H1 (cell line): ENCODE measurements around the gene CDKN2C. TPM values are rescaled to one million over a fixed set of nuclear protein-coding genes. Genes with fewer than 3 reads are reported as not detected.

Experiments used
- CTCF ChIA-PET: fragments of 300-600 bp; sonication (Branson Sonifier 250); formaldehyde crosslinking; loops from one replicate; lab custom pipeline; 2021; ENCODE audit not compliant: partially characterized antibody; lab: Charles Lee
- POLR2A ChIA-PET: fragments of 300-600 bp; sonication (Branson Sonifier 250); formaldehyde crosslinking; loops from one replicate; lab custom pipeline; 2021; ENCODE audit warnings: inconsistent platforms; ENCODE audit not compliant: partially characterized antibody; lab: Charles Lee
- DNase-seq, 2 experiments: peaks; one replicate each; pipeline versions ENCODE4 v3.0.0 to v3.0.0-alpha.2; 2010 to 2022; ENCODE audit warnings: low spot score in 2 of 2, low read depth in 1 of 2, mixed read lengths in 1 of 2
- FAIRE-seq: peaks from 2 replicates; lab custom pipeline; 2011; peaks lifted over from hg19 to GRCh38; lab: Jason Lieb, UNC
- H2AFZ ChIP-seq: 2 replicates; pipeline ENCODE4 v1.8.1; 2012; ENCODE audit warnings: low read length, inconsistent platforms
- H2AK5ac ChIP-seq: 2 replicates; pipeline ENCODE4 v1.6.1; 2013; ENCODE audit warnings: low read depth, low read length
- H2BK120ac ChIP-seq: replicated peaks from 2 replicates; pipeline ENCODE3; 2013; ENCODE audit warnings: low read depth, low read length, inconsistent platforms
- H2BK12ac ChIP-seq: 2 replicates; pipeline ENCODE4 v1.6.1; 2013; ENCODE audit warnings: low read depth, low read length
- H2BK15ac ChIP-seq: 2 replicates; pipeline ENCODE4 v1.6.1; 2013; ENCODE audit warnings: low read length
- H2BK20ac ChIP-seq: 2 replicates; pipeline ENCODE4 v1.6.1; 2013; ENCODE audit warnings: low read length
- H2BK5ac ChIP-seq: 2 replicates; pipeline ENCODE4 v1.6.1; 2013; ENCODE audit warnings: low read depth, low read length
- H3K14ac ChIP-seq: 2 replicates; pipeline ENCODE4 v1.6.1; 2013; ENCODE audit warnings: inconsistent platforms; ENCODE audit not compliant: insufficient read length
- H3K18ac ChIP-seq: 2 replicates; pipeline ENCODE4 v1.6.1; 2013; ENCODE audit warnings: low read length; ENCODE audit errors: extremely low read depth
- H3K23ac ChIP-seq: 2 replicates; pipeline ENCODE4 v1.6.1; 2013; ENCODE audit warnings: inconsistent platforms; ENCODE audit not compliant: insufficient read length
- H3K23me2 ChIP-seq: 2 replicates; pipeline ENCODE4 v1.6.1; 2013; ENCODE audit warnings: low read depth, low read length
- H3K27ac ChIP-seq: 2 replicates; pipeline ENCODE4 v1.6.1; 2011; ENCODE audit warnings: low read depth, low read length, inconsistent platforms
- H3K27me3 ChIP-seq, 4 experiments: replicated peaks in 1 of 4; 1 replicate in 1 of 4; 2 replicates in 3 of 4; pipeline versions ENCODE4 v1.6.1 to v1.8.1; 2011 to 2013; ENCODE audit warnings: low read length in 3 of 4, mild to moderate bottlenecking in 3 of 4, inconsistent platforms in 2 of 4, mixed read lengths in 2 of 4, moderate library complexity in 1 of 4; ENCODE audit not compliant: control insufficient read depth in 3 of 4, insufficient read depth in 3 of 4; ENCODE audit errors: extremely low read depth in 1 of 4
- H3K36me3 ChIP-seq, 4 experiments: 2 replicates each; pipeline versions ENCODE4 v1.6.1 to v1.8.1; 2011 to 2013; ENCODE audit warnings: mild to moderate bottlenecking in 4 of 4, low read length in 3 of 4, moderate library complexity in 2 of 4, control low read depth in 1 of 4, inconsistent platforms in 1 of 4; ENCODE audit not compliant: insufficient read depth in 4 of 4, control insufficient read depth in 2 of 4
- H3K4ac ChIP-seq: replicated peaks from 2 replicates; pipeline ENCODE3; 2013; ENCODE audit warnings: low read length, low read depth, mixed read lengths, inconsistent platforms; ENCODE audit not compliant: insufficient read length
- H3K4me1 ChIP-seq, 4 experiments: replicated peaks in 1 of 4; 1 replicate in 1 of 4; 2 replicates in 3 of 4; pipeline versions ENCODE4 v1.6.1 to v1.8.1; 2011 to 2013; ENCODE audit warnings: low read length in 3 of 4, inconsistent platforms in 2 of 4, mixed read lengths in 1 of 4; ENCODE audit not compliant: insufficient read depth in 4 of 4, control insufficient read depth in 3 of 4
- H3K4me2 ChIP-seq, 2 experiments: 2 replicates each; pipeline versions ENCODE4 v1.6.1 to v1.8.1; 2011 to 2013; ENCODE audit warnings: low read depth in 2 of 2, low read length in 2 of 2, control low read depth in 1 of 2, inconsistent platforms in 1 of 2, mild to moderate bottlenecking in 1 of 2; ENCODE audit not compliant: insufficient read depth in 1 of 2
- H3K4me3 ChIP-seq, 4 experiments: fragments of 200-600, 300-600 bp in 1 of 4; sonication (generic), shearing (Covaris generic), sonication (Bioruptor Twin) in 1 of 4; 2 replicates each; pipeline versions ENCODE4 v1.5.1 to v1.8.1; 2011 to 2016; ENCODE audit warnings: low read length in 4 of 4, low read depth in 3 of 4, control low read depth in 2 of 4, inconsistent platforms in 2 of 4, mild to moderate bottlenecking in 2 of 4, mixed read lengths in 1 of 4, moderate library complexity in 1 of 4; ENCODE audit not compliant: insufficient read depth in 2 of 4; ENCODE audit errors: extremely low read depth in 1 of 4
- H3K56ac ChIP-seq: replicated peaks from 2 replicates; pipeline ENCODE3; 2013; ENCODE audit warnings: low read depth, mild to moderate bottlenecking, mixed read lengths, low read length, inconsistent platforms; ENCODE audit not compliant: insufficient read length
- H3K79me1 ChIP-seq: 2 replicates; pipeline ENCODE4 v1.6.1; 2013; ENCODE audit warnings: low read depth, low read length, control low read depth
- H3K79me2 ChIP-seq, 2 experiments: 2 replicates each; pipeline versions ENCODE4 v1.6.1 to v1.8.1; 2012 to 2013; ENCODE audit warnings: low read length in 2 of 2, mild to moderate bottlenecking in 2 of 2, inconsistent platforms in 1 of 2; ENCODE audit not compliant: insufficient read depth in 2 of 2, control insufficient read depth in 1 of 2
- H3K9ac ChIP-seq, 4 experiments: replicated peaks in 1 of 4; 1 replicate in 1 of 4; 2 replicates in 3 of 4; pipeline versions ENCODE4 v1.6.1 to v1.8.1; 2011 to 2013; ENCODE audit warnings: low read depth in 3 of 4, low read length in 3 of 4, control low read depth in 2 of 4, mild to moderate bottlenecking in 2 of 4, moderate library complexity in 2 of 4, inconsistent platforms in 1 of 4; ENCODE audit errors: extremely low read depth in 1 of 4
- H3K9me3 ChIP-seq, 2 experiments: 2 replicates each; pipeline versions ENCODE4 v1.6.1 to v1.8.1; 2012 to 2013; ENCODE audit warnings: mild to moderate bottlenecking in 2 of 2, moderate library complexity in 2 of 2, control low read depth in 1 of 2, inconsistent platforms in 1 of 2, low read depth in 1 of 2, low read length in 1 of 2, mixed read lengths in 1 of 2; ENCODE audit not compliant: insufficient read depth in 2 of 2
- H4K20me1 ChIP-seq, 2 experiments: replicated peaks in 1 of 2; 2 replicates each; pipeline versions ENCODE3 to v1.8.1; 2011 to 2013; ENCODE audit warnings: inconsistent platforms in 2 of 2, low read length in 2 of 2, mild to moderate bottlenecking in 1 of 2; ENCODE audit not compliant: insufficient read depth in 2 of 2, control insufficient read depth in 1 of 2
- H4K5ac ChIP-seq: 2 replicates; pipeline ENCODE4 v1.6.1; 2013; ENCODE audit warnings: low read length, low read depth, mixed read lengths, inconsistent platforms; ENCODE audit not compliant: insufficient read length
- H4K8ac ChIP-seq: 2 replicates; pipeline ENCODE4 v1.8.0; 2013; ENCODE audit warnings: mild to moderate bottlenecking, moderate library complexity, low read length, inconsistent platforms; ENCODE audit not compliant: insufficient read depth; ENCODE audit errors: extremely low read depth
- H4K91ac ChIP-seq: replicated peaks from 2 replicates; pipeline ENCODE3; 2013; ENCODE audit warnings: low read length, mixed read lengths, inconsistent platforms; ENCODE audit not compliant: insufficient read length
- CBX5 ChIP-seq: fragments of 300-800, 300-1000 bp; sonication (generic); IDR thresholded peaks from 2 replicates; pipeline ENCODE4 v1.7.1; 2016; ENCODE audit warnings: antibody characterized with exemption, low read length, low read depth
- CBX8 ChIP-seq: fragments of 300-800, 300-1000 bp; sonication (generic); IDR thresholded peaks from 2 replicates; pipeline ENCODE4 v1.7.1; 2016; ENCODE audit warnings: low read depth, low read length, borderline replicate concordance
- CEBPB ChIP-seq: IDR thresholded peaks from 2 replicates; pipeline ENCODE4 v1.6.1; 2012; ENCODE audit warnings: low read depth, low read length
- CTCF ChIP-seq, 3 experiments: IDR thresholded peaks; 1 replicate in 2 of 3; 2 replicates in 1 of 3; pipeline versions ENCODE4 v1.5.1 to v1.6.1; 2011; ENCODE audit warnings: low read length in 3 of 3, mild to moderate bottlenecking in 3 of 3, inconsistent platforms in 2 of 3, low read depth in 1 of 3, moderate library complexity in 1 of 3; ENCODE audit not compliant: insufficient read depth in 1 of 3; ENCODE audit errors: control extremely low read depth in 1 of 3
- EZH2 ChIP-seq: fragments of 200-600 bp; sonication (generic); IDR thresholded peaks from 2 replicates; pipeline ENCODE4 v1.7.1; 2012; ENCODE audit warnings: low read depth, mild to moderate bottlenecking, moderate library complexity, low read length, inconsistent platforms; ENCODE audit not compliant: severe bottlenecking
- FOSL1 ChIP-seq: IDR thresholded peaks from 2 replicates; pipeline ENCODE4 v1.6.1; 2011; ENCODE audit warnings: mild to moderate bottlenecking, low read depth, low read length, moderate library complexity; ENCODE audit not compliant: insufficient read depth
- HDAC6 ChIP-seq: IDR thresholded peaks from one replicate; pipeline ENCODE4 v1.7.1; 2012; ENCODE audit warnings: low read depth, mild to moderate bottlenecking, inconsistent platforms, low read length, moderate library complexity
- NANOG ChIP-seq: IDR thresholded peaks from 2 replicates; pipeline ENCODE4 v1.6.1; 2011; ENCODE audit warnings: low read length, low read depth, mild to moderate bottlenecking, inconsistent platforms; ENCODE audit not compliant: insufficient read depth, poor library complexity, severe bottlenecking
- NRF1 ChIP-seq: IDR thresholded peaks from 2 replicates; pipeline ENCODE4 v1.6.1; 2011; ENCODE audit warnings: mild to moderate bottlenecking, low read depth, low read length, improper control_type of control experiment
- PHF8 ChIP-seq: fragments of 200-600 bp; sonication (generic); conservative IDR thresholded peaks from 2 replicates; pipeline ENCODE4 v1.7.1; 2012; ENCODE audit warnings: low read depth, mild to moderate bottlenecking, inconsistent platforms, low read length, moderate library complexity
- POLR2AphosphoS5 ChIP-seq: IDR thresholded peaks from 2 replicates; pipeline ENCODE4 v1.6.1; 2011; ENCODE audit warnings: low read depth, low read length
- POU5F1 ChIP-seq: IDR thresholded peaks from 2 replicates; pipeline ENCODE4 v1.6.1; 2011; ENCODE audit warnings: low read depth, mild to moderate bottlenecking, low read length, moderate library complexity
- WGBS, 2 experiments: shearing (Covaris generic) in 1 of 2; methylation state at CpG; one replicate each; pipeline versions ENCODE4 v1.1.6 to v1.1.7; 2013 to 2015; ENCODE audit warnings: low lambda C conversion rate in 2 of 2, mixed read lengths in 2 of 2, inconsistent platforms in 1 of 2, low coverage in 1 of 2, missing lambda C conversion rate in 1 of 2; ENCODE audit not compliant: insufficient replicate concordance in 2 of 2, insufficient coverage in 1 of 2, insufficient read length in 1 of 2; ENCODE audit errors: extremely low coverage in 1 of 2, missing lambda C conversion rate in 1 of 2; 5-methylcytosine and 5-hydroxymethylcytosine counted together
- polyA plus RNA-seq, 7 experiments: library from polyadenylated mRNA; depleted of rRNA in 3 of 7; stranded (reverse) in 5 of 7; unstranded in 2 of 7; fragments of >200 nt in 5 of 7; fragments of 200-250 nt in 2 of 7; gene quantifications; 1 replicate in 5 of 7; 2 replicates in 1 of 7; 4 replicates in 1 of 7; pipeline versions ENCODE4 v1.2.1 to v1.2.3, GENCODE V29; 2011 to 2013; ENCODE audit warnings: missing spikeins in 2 of 7, mixed read lengths in 2 of 7
- total RNA-seq: library from RNA; stranded (reverse); fragmentation: NEBNext Ultra II Directional; extraction: Animal tissue kit (Norgen Biotek cat#: 25700); gene quantifications from 2 replicates; pipeline ENCODE4 v1.2.1, GENCODE V29; 2021

CDKN2C gene
- total and polyA plus RNA-seq, 2 of the 8 experiments (the other 6 are each of a cell fraction or from before 2014, with no cell fraction given): not detected

GRCh38 chr1:50993645-50994044 lies 23.6 kb downstream of the CDKN2C start:
- H3K23me2 ChIP-seq: no peaks in the 10 kb centered on the region
- H2BK12ac ChIP-seq: no peak overlapping the region
- no peak overlapping the region for H3K56ac ChIP-seq
- no peak overlapping the region for H2BK20ac ChIP-seq
- H2AK5ac ChIP-seq: no peak overlapping the region
- H4K20me1 ChIP-seq: no peaks in the 10 kb centered on the region
- H2AFZ ChIP-seq: no peak overlapping the region
- no peak overlapping the region for H3K4me3 ChIP-seq
- CTCF ChIA-PET: interaction anchor here (0.7 kb wide), 2 partner anchors 23 to 143 kb away, joined by 3 read pairs; no protein-coding TSS in a partner anchor
- H3K4ac ChIP-seq: no peak overlapping the region
- H3K79me2 ChIP-seq: no peaks in the 10 kb centered on the region
- no peaks in the 10 kb centered on the region for H3K36me3 ChIP-seq
- H3K27ac ChIP-seq: no peak overlapping the region
- H2BK120ac ChIP-seq: no peak overlapping the region
- H4K5ac ChIP-seq: no peak overlapping the region
- FAIRE-seq (no peak), DNase-seq (no peak)
- no peaks in the 10 kb centered on the region for H3K79me1 ChIP-seq
- H3K9ac ChIP-seq: no peak overlapping the region
- H3K4me2 ChIP-seq: no peak overlapping the region
- WGBS, 2 experiments: 86% methylated on average over 3 of the region's 3 CpGs; no CpG with 5 or more reads in 1 of the 2 experiments
- H3K9me3 ChIP-seq: no peaks in the 10 kb centered on the region
- no peak overlapping the region for H3K14ac ChIP-seq
- H3K27me3 ChIP-seq: no peaks in the 10 kb centered on the region
- no peak overlapping the region for H2BK15ac ChIP-seq
- no peak overlapping the region for H4K91ac ChIP-seq
- no peak overlapping the region for H3K23ac ChIP-seq
- H2BK5ac ChIP-seq: no peak overlapping the region
- H3K4me1 ChIP-seq: no peaks in the 10 kb centered on the region
- H3K18ac ChIP-seq: no peak overlapping the region
- POLR2A ChIA-PET: no interaction called here
- no peak overlapping the region for H4K8ac ChIP-seq
- no peak for TF ChIP-seq POU5F1
- TF ChIP-seq NANOG: no peak
- no peak for TF ChIP-seq NRF1
- no peak for TF ChIP-seq PHF8
- no peak for TF ChIP-seq FOSL1
- no peak for TF ChIP-seq EZH2
- no peak for TF ChIP-seq CBX8
- no peak for TF ChIP-seq CTCF (IDR thresholded peaks at IDR 0.05; ENCODE audit: control extremely low read depth in 1 of 3, insufficient read depth in 1 of 3, low read depth in 1 of 3, low read length in 3 of 3)
- TF ChIP-seq CEBPB: no peak
- no peak for TF ChIP-seq POLR2AphosphoS5
- no peak for TF ChIP-seq HDAC6
- no peak for TF ChIP-seq CBX5
